ENCODE measurements around the gene ITGB4. TPM values are rescaled to one million over a fixed set of nuclear protein-coding genes. Genes with fewer than 3 reads are reported as not detected.

ITGB4 gene
- total and polyA plus RNA-seq, 2 of the 13 experiments (the other 11 are each of a cell fraction or from before 2014, with no cell fraction given), result 6.9 to 14.5 TPM

- TF ChIP-seq ARID5B (CRISPR knock-in tag; IDR thresholded peaks at IDR 0.05) (no peak; the same call in 1 of the 2 replicates), HIVEP1 (CRISPR knock-in tag; IDR thresholded peaks at IDR 0.05) (peak; percentile 86; the same call in 1 of the 2 replicates), SUZ12 (IDR thresholded peaks at IDR 0.05; ENCODE audit: low read depth, low read length) (no peak), RAD51 (IDR thresholded peaks at IDR 0.05; ENCODE audit: borderline replicate concordance) (no peak), ZNF282 (IDR thresholded peaks at IDR 0.05; ENCODE audit: partially characterized antibody) (no peak), IKZF4 (CRISPR knock-in tag; IDR thresholded peaks at IDR 0.05; ENCODE audit: borderline replicate concordance, low read depth, not compliant biosample characterization) (no peak), FLYWCH1 (CRISPR knock-in tag; IDR thresholded peaks at IDR 0.05) (no peak), ZBTB8A (CRISPR knock-in tag; IDR thresholded peaks at IDR 0.05; ENCODE audit: borderline replicate concordance, low read depth) (no peak; the same call in 1 of the 2 replicates), ZNF737 (CRISPR knock-in tag; IDR thresholded peaks at IDR 0.05; ENCODE audit: borderline replicate concordance) (0 out of 2 replicates have a peak, but pooled peaks have one; percentile 94), E2F2 (CRISPR knock-in tag; IDR thresholded peaks at IDR 0.05; ENCODE audit: borderline replicate concordance) (no peak; the same call in 1 of the 2 replicates), TMF1 (CRISPR knock-in tag; IDR thresholded peaks at IDR 0.05; ENCODE audit: low read depth) (no peak; the same call in 1 of the 2 replicates), ZNF501 (CRISPR knock-in tag; IDR thresholded peaks at IDR 0.05) (no peak; the same call in 1 of the 2 replicates), LBX2 (CRISPR knock-in tag; IDR thresholded peaks at IDR 0.05; ENCODE audit: borderline replicate concordance) (no peak; the same call in 1 of the 2 replicates), GZF1 (CRISPR knock-in tag; IDR thresholded peaks at IDR 0.05) (peak; percentile 57; the same call in 1 of the 2 replicates)
- TF ChIP-seq, protein P1, sequence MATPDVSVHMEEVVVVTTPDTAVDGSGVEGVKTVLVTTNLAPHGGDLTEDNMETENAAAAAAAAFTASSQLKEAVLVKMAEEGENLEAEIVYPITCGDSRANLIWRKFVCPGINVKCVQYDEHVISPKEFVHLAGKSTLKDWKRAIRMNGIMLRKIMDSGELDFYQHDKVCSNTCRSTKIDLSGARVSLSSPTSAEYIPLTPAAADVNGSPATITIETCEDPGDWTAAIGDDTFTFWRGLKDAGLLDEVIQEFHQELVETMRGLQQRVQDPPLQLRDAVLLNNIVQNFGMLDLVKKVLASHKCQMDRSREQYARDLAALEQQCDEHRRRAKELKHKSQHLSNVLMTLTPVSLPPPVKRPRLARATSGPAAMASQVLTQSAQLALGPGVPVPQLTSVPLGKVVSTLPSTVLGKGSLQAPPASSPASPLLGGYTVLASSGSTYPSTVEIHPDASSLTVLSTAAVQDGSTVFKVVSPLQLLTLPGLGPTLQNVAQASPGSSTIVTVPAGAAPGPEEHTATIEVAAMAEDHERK (CRISPR knock-in tag; IDR thresholded peaks at IDR 0.05; ENCODE audit: low read depth), result no peak
- TF ChIP-seq, protein P2, sequence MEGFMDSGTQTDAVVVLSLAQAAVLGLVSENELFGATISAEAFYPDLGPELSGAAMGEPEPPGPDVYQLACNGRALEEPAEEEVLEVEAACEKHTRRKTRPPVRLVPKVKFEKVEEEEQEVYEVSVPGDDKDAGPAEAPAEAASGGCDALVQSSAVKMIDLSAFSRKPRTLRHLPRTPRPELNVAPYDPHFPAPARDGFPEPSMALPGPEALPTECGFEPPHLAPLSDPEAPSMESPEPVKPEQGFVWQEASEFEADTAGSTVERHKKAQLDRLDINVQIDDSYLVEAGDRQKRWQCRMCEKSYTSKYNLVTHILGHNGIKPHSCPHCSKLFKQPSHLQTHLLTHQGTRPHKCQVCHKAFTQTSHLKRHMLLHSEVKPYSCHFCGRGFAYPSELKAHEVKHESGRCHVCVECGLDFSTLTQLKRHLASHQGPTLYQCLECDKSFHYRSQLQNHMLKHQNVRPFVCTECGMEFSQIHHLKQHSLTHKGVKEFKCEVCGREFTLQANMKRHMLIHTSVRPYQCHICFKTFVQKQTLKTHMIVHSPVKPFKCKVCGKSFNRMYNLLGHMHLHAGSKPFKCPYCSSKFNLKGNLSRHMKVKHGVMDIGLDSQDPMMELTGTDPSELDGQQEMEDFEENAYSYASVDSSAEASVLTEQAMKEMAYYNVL (CRISPR knock-in tag; IDR thresholded peaks at IDR 0.05; ENCODE audit: borderline replicate concordance), result no peak; the same call in 1 of the 2 replicates
- TF ChIP-seq, protein P3, sequence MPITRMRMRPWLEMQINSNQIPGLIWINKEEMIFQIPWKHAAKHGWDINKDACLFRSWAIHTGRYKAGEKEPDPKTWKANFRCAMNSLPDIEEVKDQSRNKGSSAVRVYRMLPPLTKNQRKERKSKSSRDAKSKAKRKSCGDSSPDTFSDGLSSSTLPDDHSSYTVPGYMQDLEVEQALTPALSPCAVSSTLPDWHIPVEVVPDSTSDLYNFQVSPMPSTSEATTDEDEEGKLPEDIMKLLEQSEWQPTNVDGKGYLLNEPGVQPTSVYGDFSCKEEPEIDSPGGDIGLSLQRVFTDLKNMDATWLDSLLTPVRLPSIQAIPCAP (CRISPR knock-in tag; IDR thresholded peaks at IDR 0.05; ENCODE audit: low read depth), result no peak
These were observed 64.0 kb downstream of the ITGB4 start (continued) for GRCh38 chr17:75785016-75785890.
